Neural cell (in vitro differentiated cells): Measurements from ENCODE around the gene TMEM250. TPM values are rescaled to one million over a fixed set of nuclear protein-coding genes. Genes with fewer than 3 reads are reported as not detected.

Source experiments
- H2AFZ ChIP-seq: fragments of 200-600, 300-800 bp; sonication (generic), shearing (Covaris generic); 2 replicates; pipeline ENCODE4 v1.6.0; 2014; ENCODE audit warnings: low read depth, mild to moderate bottlenecking, antibody characterized with exemption, low read length, moderate library complexity
- H3F3A ChIP-seq: fragments of 200-600 bp; shearing (Covaris generic); 2 replicates; pipeline ENCODE4 v1.6.1; 2016; ENCODE audit warnings: mild to moderate bottlenecking, moderate library complexity, mixed read lengths, antibody characterized with exemption, low read length; ENCODE audit not compliant: insufficient read depth, poor library complexity, severe bottlenecking
- H3K27ac ChIP-seq: fragments of 200-600, 300-800 bp; sonication (generic), shearing (Covaris generic); 2 replicates; pipeline ENCODE4 v1.5.1; 2014; ENCODE audit warnings: mild to moderate bottlenecking, low read length, moderate library complexity
- H3K27me3 ChIP-seq: fragments of 300-800, 200-600 bp; sonication (generic), shearing (Covaris generic); 2 replicates; pipeline ENCODE4 v1.6.0; 2014; ENCODE audit warnings: mild to moderate bottlenecking, low read depth, low read length, moderate library complexity; ENCODE audit not compliant: insufficient read depth
- H3K36me3 ChIP-seq: fragments of 300-800, 200-600 bp; sonication (generic), shearing (Covaris generic); 2 replicates; pipeline ENCODE4 v1.5.1; 2014; ENCODE audit warnings: mild to moderate bottlenecking, antibody characterized with exemption, low read length, moderate library complexity; ENCODE audit not compliant: insufficient read depth
- H3K4me2 ChIP-seq: fragments of 300-800, 200-600 bp; sonication (generic), shearing (Covaris generic); 2 replicates; pipeline ENCODE4 v1.6.0; 2014; ENCODE audit warnings: mild to moderate bottlenecking, low read length
- H3K4me3 ChIP-seq: fragments of 300-800, 200-600 bp; sonication (generic), shearing (Covaris generic); 2 replicates; pipeline ENCODE4 v1.5.1; 2014; ENCODE audit warnings: mild to moderate bottlenecking, low read length, moderate library complexity
- H3K79me2 ChIP-seq: fragments of 200-600 bp; shearing (Covaris generic); replicated peaks from 2 replicates; pipeline ENCODE4 v1.6.0; 2014; ENCODE audit warnings: mild to moderate bottlenecking, low read length, moderate library complexity; ENCODE audit not compliant: insufficient read depth
- H3K9ac ChIP-seq: fragments of 300-800, 200-600 bp; sonication (generic), shearing (Covaris generic); 2 replicates; pipeline ENCODE4 v1.6.1; 2016; ENCODE audit warnings: mild to moderate bottlenecking, low read length, mixed read lengths
- H3K9me2 ChIP-seq: fragments of 200-600 bp; shearing (Covaris generic); 2 replicates; pipeline ENCODE4 v1.6.1; 2016; ENCODE audit warnings: mild to moderate bottlenecking, low read length, mixed read lengths; ENCODE audit not compliant: insufficient read depth
- H3K9me3 ChIP-seq: fragments of 200-600, 300-800 bp; sonication (generic), shearing (Covaris generic); 2 replicates; pipeline ENCODE4 v1.6.1; 2016; ENCODE audit warnings: mild to moderate bottlenecking, mixed run types, low read length, moderate library complexity, mixed read lengths
- H4K20me1 ChIP-seq: fragments of 200-600 bp; shearing (Covaris generic); 2 replicates; pipeline ENCODE4 v1.6.1; 2016; ENCODE audit warnings: mild to moderate bottlenecking, mixed run types; ENCODE audit not compliant: insufficient read depth
- EP300 ChIP-seq: fragments of 450-650 bp; conservative IDR thresholded peaks from 2 replicates; pipeline ENCODE4 v1.6.1; 2014; ENCODE audit warnings: antibody characterized with exemption, mild to moderate bottlenecking, moderate library complexity; ENCODE audit not compliant: poor library complexity, severe bottlenecking
- EZH2 ChIP-seq: fragments of 200-600, 300-800 bp; shearing (Covaris generic), sonication (generic); IDR thresholded peaks from 2 replicates; pipeline ENCODE4 v1.6.1; 2014; ENCODE audit warnings: antibody characterized with exemption, low read length, borderline replicate concordance, mild to moderate bottlenecking; ENCODE audit not compliant: insufficient read depth, poor library complexity, severe bottlenecking
- MXI1 ChIP-seq: fragments of 450-650 bp; conservative IDR thresholded peaks from 2 replicates; pipeline ENCODE4 v1.6.1; 2014; ENCODE audit warnings: antibody characterized with exemption, mild to moderate bottlenecking; ENCODE audit not compliant: poor library complexity, severe bottlenecking
- POLR2AphosphoS5 ChIP-seq: IDR thresholded peaks from 2 replicates; pipeline ENCODE4 v1.6.1; 2012
- RAD21 ChIP-seq: fragments of 450-650 bp; conservative IDR thresholded peaks from 2 replicates; pipeline ENCODE4 v1.6.1; 2014; ENCODE audit warnings: antibody characterized with exemption, mild to moderate bottlenecking, moderate library complexity
- SMC3 ChIP-seq: fragments of 450-650 bp; conservative IDR thresholded peaks from 2 replicates; pipeline ENCODE4 v1.6.1; 2014; ENCODE audit warnings: antibody characterized with exemption, mild to moderate bottlenecking, moderate library complexity; ENCODE audit not compliant: poor library complexity
- TAF1 ChIP-seq: IDR thresholded peaks from 2 replicates; pipeline ENCODE4 v1.6.1; 2012; ENCODE audit warnings: low read depth
- polyA plus RNA-seq: library from polyadenylated mRNA; depleted of rRNA; stranded (reverse); fragments of >200 nt; gene quantifications from 2 replicates; pipeline ENCODE4 v1.2.3, GENCODE V29; 2014
- TF ChIP-seq, protein P1 (sequence below): fragments of 450-650 bp; IDR thresholded peaks from 2 replicates; pipeline ENCODE4 v1.5.1; 2014; ENCODE audit warnings: antibody characterized with exemption, mild to moderate bottlenecking, moderate library complexity; ENCODE audit not compliant: poor library complexity, severe bottlenecking
- TF ChIP-seq, protein P2 (sequence below): IDR thresholded peaks from 2 replicates; pipeline ENCODE4 v1.6.1; 2012; ENCODE audit warnings: borderline replicate concordance

TMEM250 gene
- polyA plus RNA-seq, 1 donor from 2014 or later, result 15.0 TPM

DNA sequence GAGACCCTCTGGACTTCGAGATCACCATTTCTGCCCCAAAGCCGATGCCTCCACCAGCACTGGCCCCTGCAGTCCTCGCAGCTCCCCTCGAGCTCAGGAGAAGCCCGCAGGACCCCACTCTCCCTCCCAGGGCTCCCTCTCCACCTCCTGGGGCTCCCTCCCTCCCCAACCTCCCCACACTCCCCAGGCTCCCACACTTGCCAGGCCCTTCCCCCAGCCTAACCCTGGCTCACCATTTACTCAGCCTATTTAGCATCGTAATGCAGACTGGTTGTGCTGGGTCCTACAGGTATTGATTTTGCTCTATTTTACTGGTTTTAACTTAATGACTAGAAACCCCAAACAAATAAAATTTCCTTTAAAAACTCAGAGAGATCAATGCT is 23.7 kb upstream of the TMEM250 start:
- H4K20me1 ChIP-seq, result no peaks in the 10 kb centered on the region
- no peaks in the 10 kb centered on the region for H3K9me3 ChIP-seq
- H3K9me2 ChIP-seq, result no peaks in the 10 kb centered on the region
- no peak overlapping the region for H2AFZ ChIP-seq
- no peaks in the 10 kb centered on the region for H3F3A ChIP-seq
- H3K79me2 ChIP-seq, result no peaks in the 10 kb centered on the region
- no peak overlapping the region for H3K4me3 ChIP-seq
- TF ChIP-seq TAF1, result no peak
- no peak for TF ChIP-seq MXI1
- TF ChIP-seq, protein P1, sequence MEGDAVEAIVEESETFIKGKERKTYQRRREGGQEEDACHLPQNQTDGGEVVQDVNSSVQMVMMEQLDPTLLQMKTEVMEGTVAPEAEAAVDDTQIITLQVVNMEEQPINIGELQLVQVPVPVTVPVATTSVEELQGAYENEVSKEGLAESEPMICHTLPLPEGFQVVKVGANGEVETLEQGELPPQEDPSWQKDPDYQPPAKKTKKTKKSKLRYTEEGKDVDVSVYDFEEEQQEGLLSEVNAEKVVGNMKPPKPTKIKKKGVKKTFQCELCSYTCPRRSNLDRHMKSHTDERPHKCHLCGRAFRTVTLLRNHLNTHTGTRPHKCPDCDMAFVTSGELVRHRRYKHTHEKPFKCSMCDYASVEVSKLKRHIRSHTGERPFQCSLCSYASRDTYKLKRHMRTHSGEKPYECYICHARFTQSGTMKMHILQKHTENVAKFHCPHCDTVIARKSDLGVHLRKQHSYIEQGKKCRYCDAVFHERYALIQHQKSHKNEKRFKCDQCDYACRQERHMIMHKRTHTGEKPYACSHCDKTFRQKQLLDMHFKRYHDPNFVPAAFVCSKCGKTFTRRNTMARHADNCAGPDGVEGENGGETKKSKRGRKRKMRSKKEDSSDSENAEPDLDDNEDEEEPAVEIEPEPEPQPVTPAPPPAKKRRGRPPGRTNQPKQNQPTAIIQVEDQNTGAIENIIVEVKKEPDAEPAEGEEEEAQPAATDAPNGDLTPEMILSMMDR, result no peak
- no peak for TF ChIP-seq SMC3
- no peak for TF ChIP-seq POLR2AphosphoS5
- no peak for TF ChIP-seq EP300
- TF ChIP-seq, protein P2, sequence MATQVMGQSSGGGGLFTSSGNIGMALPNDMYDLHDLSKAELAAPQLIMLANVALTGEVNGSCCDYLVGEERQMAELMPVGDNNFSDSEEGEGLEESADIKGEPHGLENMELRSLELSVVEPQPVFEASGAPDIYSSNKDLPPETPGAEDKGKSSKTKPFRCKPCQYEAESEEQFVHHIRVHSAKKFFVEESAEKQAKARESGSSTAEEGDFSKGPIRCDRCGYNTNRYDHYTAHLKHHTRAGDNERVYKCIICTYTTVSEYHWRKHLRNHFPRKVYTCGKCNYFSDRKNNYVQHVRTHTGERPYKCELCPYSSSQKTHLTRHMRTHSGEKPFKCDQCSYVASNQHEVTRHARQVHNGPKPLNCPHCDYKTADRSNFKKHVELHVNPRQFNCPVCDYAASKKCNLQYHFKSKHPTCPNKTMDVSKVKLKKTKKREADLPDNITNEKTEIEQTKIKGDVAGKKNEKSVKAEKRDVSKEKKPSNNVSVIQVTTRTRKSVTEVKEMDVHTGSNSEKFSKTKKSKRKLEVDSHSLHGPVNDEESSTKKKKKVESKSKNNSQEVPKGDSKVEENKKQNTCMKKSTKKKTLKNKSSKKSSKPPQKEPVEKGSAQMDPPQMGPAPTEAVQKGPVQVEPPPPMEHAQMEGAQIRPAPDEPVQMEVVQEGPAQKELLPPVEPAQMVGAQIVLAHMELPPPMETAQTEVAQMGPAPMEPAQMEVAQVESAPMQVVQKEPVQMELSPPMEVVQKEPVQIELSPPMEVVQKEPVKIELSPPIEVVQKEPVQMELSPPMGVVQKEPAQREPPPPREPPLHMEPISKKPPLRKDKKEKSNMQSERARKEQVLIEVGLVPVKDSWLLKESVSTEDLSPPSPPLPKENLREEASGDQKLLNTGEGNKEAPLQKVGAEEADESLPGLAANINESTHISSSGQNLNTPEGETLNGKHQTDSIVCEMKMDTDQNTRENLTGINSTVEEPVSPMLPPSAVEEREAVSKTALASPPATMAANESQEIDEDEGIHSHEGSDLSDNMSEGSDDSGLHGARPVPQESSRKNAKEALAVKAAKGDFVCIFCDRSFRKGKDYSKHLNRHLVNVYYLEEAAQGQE, result no peak
- TF ChIP-seq EZH2, result no peak
- no peak for TF ChIP-seq RAD21
- H3K36me3 ChIP-seq, result no peaks in the 10 kb centered on the region
- no peak overlapping the region for H3K9ac ChIP-seq
- H3K27ac ChIP-seq, result no peak overlapping the region
- no peak overlapping the region for H3K4me2 ChIP-seq
- H3K27me3 ChIP-seq, result no peaks in the 10 kb centered on the region

DNA sequence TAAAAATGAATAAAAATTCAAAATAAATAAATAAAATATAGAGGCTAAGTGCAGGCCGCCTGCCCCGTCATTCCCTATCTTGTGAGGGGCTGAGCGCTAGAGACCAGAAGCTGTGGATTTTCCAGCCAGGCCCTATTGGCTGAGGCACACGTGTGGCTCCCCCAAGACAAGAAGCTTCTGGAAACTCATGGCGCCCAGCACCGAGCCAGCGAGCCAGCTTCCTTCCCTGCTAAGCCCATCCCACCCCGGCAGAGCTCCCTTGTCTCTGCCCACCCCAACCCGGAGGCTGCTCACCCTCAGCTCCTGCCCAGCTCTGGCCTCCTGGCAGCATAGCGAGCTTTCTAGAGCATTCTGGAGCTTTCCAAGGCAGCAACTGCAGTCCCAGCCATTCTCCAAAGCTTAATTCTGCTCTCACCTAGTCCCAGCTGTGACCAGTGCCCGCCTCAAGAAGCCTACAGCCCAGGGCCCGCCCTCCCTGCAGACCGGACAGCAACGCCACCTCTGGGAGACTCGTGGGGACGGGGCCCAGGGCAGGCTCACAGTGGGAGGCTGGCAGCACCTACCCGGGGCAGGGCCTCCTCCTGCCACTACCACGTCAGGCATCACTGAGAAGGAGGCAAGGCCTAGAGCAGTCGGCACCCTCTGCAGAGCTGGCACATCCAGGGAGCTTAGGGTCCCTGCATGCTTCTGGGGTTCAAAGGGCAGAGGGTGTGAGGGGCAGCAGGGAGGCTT is 23.2 kb upstream of the TMEM250 start:
- H2AFZ ChIP-seq, result no peak overlapping the region
- H4K20me1 ChIP-seq, result no peaks in the 10 kb centered on the region
- no peak overlapping the region for H3K4me2 ChIP-seq
- H3K36me3 ChIP-seq, result no peaks in the 10 kb centered on the region
- no peaks in the 10 kb centered on the region for H3K79me2 ChIP-seq
- H3K4me3 ChIP-seq, result no peak overlapping the region
- H3F3A ChIP-seq, result no peaks in the 10 kb centered on the region
- no peak overlapping the region for H3K27ac ChIP-seq
- H3K9me2 ChIP-seq, result no peaks in the 10 kb centered on the region
- no peaks in the 10 kb centered on the region for H3K9me3 ChIP-seq
- TF ChIP-seq TAF1 (no peak), SMC3 (no peak), EP300 (no peak), MXI1 (no peak), EZH2 (no peak), RAD21 (no peak), POLR2AphosphoS5 (no peak)
- TF ChIP-seq, protein P2, result no peak
- TF ChIP-seq, protein P1, result no peak
- H3K9ac ChIP-seq, result no peak overlapping the region
- no peaks in the 10 kb centered on the region for H3K27me3 ChIP-seq
